GM21367 (cell line): ENCODE measurements around the gene RASGRF1.
"Not testable (repeated sequence)": the region's sequence is repeated elsewhere in the genome, so short reads cannot be mapped to it uniquely, and the experiment has no call there.

Experiments
- ATAC-seq: cut with Tn5 transposase; IDR thresholded peaks from one replicate; pipeline ENCODE4 v1.9.1; 2021; ENCODE audit not compliant: unreplicated experiment

The RASGRF1 gene

DNA sequence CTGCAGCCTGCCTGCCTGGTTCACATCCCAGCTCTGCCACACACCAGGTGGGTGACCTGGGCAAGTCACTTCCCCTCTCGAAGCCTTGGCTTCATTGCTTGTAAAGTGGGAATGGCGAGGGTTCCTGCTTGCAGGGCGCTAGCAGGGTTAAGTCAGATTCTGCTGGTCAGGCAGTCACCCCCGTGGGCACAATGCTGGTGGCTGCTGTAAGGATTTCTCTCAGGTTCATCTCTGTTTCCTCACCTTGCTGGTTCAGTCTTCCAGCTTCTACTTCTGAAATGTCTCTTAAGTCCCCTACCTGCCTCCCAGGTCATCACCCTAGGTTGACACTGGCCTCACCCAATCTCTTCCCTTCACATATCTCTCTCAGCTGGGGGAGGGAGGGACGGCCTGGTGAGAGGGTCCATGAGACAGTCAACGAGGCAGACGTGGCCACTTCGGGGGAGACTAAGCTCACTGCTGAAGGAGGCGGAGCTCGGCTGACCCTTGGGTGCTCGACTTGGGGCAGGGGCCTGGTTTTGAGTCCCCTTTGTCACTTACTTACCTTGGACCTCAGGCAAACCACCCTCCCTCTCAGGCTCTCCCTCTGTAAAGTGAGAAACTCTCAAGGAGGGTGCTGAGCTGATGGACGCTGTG is 157.3 kb downstream of the RASGRF1 start:
- no peak for ATAC-seq

DNA sequence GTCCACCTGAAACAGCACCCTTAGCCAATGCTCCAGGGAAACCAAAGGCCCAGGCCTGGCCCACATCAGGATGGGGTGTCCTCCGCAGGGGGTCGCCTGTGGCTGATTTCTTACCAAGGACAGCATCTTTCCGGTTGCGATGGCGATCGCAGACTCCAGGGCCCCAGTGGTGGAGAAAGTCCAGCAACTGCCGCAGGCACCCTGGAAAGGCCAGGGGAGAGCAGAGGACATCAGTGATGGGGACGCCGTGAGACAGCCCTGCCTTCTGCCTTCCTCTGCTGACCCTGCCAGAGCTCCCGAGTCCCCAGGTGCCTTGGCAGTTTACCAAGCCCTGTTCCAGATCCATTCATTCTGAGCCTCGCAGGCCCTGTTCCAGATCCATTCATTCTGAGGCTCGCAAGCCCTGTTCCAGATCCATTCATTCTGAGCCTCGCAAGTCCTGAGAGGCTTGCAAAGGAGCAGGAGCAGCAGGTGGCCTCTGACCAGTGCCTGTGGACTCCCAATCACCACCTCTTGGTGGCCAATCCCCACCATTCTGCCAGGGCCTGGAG is 158.2 kb downstream of the RASGRF1 start:
- no peak for ATAC-seq

DNA sequence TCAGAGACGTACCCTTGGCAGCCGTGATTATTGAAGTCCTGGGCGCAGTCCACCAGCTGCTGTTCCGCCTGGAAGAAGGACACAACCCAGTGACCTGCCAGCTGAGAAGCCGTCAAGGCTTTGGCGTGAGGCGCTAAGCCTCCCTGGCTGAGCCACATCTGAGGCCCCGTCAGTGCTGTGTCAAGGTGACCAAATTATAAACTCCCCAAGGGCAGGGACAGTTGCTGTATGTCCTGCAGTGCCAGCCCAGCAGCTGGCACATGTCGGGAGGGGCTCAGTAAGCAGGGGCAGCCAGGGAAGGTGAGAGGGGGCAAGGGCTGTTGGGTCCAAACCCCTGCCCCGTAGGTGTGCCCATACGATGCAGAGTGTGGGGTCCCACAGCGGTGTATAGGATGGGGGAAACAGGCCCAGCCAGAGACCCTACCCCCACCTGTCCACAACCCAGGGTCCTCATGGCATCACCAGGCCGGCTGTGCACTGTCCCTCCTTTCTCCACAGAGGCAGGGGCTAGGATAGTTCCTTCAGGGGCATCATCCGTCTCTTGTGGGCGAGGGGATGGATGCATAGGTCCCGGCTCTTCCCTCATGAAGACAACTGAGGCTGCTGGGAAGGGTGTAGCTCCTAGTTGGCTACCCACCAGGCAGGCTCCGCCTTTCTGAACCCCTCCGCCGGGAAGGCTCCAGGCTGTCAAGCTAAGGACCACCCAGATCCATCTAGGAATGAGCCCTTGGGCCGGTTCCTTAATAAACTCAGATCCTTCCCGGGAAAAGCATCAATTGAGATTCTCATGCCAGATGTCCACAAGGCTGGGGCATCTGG is 158.9 kb downstream of the RASGRF1 start:
- no peak for ATAC-seq

DNA sequence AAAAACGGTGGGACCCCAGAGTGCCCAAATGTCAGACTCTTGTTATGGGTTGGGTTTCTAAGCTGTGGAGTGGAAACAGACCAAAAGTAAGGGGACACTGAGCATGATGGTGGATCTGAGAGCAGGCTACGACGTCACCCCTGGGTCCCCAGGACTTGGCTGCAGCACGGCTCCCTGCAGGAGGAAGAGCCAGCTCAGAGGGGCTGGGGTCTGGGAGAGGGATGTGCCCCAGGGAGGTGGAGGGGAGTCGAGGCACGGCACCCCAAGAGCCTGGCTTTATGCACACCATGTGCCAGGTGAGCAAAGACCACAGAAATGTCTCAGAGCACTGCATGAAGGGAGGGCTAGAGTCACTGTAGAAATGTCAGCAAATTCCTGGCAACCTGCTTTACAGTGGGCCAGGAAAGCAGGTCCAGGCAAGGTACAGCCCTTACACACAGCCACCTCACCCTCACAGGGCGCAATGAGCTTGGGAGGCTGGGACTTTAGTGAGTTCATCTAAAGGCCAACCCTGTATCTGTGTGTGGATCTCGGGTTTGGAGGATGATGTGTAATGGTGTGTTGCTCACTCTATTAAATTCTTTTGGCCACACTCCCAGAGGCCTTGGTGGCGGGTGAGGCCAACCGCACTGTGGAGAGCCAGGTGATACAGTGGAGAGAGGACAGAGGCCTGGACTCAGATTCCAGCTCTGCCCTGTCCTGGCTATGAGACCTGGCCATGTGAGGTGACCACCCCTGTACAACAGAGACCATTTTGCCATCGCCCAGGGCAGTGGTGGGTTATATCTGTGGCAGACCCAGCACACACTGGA is 159.8 kb downstream of the RASGRF1 start:
- ATAC-seq = no peak

DNA sequence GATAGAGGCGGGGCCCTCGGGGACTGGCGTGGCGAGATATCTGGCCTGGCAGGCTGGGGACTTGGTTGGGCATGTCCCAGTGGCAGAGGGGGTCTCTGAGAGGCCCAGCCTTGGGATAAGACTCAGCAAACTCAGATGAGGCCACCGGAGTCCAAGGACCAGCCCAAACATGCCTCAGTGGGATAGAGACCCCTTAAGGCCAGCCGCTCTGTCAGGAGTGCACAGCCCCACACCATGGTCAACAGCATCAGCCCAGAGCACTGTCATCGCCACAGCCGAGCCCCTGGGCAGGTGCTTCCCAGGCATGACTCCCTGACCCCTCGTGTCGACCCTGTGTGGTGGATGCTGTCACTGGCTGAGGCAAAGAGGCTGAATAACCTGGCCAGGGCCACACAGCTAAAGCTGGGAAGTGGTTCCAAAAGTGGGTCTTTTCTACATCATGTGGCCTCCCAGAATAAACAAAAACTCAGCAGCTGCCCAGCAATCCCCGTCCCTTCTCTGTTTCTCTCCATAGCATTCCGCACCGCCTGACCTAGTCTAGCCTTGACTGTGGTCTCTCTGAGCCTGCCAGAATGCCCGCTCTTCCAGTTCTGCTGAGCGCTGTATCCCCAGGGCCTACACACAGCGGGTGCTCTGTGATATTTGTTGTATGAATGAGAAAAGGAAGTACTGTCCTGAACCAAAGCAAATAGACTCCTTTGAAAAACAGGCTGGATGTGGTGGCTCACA is 160.9 kb downstream of the RASGRF1 start:
- no peak for ATAC-seq

DNA sequence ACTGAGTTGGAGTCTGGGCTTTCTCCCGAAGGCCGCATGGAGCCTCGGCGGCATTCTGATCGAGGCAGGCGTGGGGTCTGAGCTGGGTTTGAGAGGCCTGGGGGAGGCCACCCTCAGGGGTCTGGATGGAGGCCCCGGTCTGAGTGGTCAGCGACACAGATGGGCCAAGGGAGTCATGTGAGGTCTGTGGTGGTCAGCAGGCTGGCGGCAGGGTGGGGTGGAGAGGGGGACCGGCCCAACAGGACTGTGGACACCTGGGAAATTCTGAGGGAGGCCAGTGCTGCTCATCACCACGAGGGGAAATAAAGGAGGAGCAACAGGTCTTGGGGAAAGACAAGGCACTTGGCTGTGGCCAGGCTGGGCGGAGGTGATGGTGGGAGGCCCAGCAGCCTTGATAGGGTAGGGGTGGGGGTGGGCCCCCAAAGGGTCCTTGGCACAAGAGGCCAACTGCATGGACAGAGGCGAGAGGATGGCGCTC is 161.9 kb downstream of the RASGRF1 start:
- no peak for ATAC-seq

DNA sequence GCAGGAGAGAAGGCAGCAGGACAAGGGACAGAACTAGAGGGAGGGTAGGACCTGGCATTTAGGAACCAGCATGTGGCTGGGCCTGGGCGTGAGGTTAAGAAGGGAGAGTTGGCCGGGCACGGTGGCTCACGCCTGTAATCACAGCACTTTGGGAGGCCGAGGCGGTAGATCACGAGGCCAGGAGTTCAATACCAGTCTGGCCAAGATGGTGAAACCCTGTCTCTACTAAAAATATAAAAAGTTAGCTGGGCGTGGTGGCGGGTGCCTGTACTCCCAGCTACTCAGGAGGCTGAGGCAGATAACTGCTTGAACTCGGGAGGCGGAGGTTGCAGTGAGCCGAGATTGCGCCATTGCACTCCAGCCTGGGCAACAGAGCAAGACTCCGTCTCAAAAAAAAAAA is 162.4 kb downstream of the RASGRF1 start:
- ATAC-seq = not testable (repeated sequence)

DNA sequence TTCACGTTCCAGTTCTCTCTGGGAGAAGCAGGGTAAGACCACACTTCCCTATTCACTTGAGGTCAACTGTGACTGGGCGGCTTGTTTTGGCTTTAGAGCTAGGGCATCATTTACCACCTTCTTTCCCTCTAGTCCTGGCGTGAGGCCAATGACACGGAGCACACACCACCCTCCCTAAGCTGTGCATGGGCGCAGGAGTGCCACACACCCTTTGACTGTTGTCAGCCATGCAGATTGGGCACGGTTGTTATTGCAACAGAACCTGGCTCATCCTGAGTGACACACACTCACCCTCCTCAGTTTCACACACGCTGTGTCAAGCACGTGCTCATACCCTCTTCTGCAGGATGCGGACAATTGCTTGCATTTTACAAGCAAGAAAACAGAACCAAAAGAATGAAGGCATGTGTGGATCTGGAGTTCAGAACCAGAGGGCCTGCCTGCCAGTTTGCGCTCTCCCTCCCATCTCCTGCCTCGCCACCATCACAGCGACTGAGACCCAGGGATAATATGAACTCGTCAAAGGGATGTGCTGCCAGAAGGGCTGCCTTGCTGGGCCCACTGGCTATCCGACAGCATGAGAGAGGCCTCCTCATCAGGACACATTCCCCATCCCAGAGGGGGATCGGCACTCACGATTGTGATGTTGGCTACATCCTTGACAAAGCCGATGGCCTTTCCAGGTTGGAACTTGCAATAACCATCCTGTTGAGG is 163.3 kb downstream of the RASGRF1 start:
- ATAC-seq = no peak

DNA sequence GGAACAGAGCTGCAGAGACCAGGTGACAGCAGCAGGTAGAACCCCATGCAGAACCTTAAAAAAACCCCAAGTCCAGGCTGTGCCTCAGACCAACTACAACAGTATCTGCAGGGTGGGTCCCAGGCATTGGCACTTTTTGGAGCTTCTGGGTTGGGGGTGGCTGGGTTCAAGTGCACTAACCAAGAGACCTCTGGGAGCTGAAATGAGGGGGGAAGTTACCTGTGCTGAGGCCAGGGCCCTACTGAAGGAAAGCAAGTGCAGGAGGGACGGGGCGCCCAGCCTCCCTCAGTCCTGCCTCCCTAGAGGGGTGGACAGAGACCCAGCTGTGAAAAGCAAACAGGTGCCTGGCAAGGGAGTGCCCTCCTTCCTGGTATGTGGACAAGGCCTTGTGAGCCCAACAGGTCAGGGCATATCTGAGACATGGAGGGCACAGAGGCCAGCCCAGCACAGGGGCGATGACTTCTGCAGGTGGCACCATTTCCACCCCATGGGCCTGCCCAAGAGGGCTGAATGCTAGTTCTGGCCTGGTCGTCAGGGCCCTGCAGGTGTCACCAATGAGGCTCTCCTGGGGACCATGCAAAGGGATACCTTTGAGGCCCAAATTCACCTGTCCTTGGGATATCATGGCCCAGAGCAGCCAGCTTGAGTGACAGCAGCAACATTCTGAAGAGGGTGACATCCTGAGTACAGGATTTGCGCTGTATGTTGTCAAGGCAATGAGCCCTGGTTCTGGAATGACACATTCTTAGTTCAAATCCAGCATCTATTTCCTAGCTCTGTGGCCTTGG is 164.4 kb downstream of the RASGRF1 start:
- no peak for ATAC-seq

DNA sequence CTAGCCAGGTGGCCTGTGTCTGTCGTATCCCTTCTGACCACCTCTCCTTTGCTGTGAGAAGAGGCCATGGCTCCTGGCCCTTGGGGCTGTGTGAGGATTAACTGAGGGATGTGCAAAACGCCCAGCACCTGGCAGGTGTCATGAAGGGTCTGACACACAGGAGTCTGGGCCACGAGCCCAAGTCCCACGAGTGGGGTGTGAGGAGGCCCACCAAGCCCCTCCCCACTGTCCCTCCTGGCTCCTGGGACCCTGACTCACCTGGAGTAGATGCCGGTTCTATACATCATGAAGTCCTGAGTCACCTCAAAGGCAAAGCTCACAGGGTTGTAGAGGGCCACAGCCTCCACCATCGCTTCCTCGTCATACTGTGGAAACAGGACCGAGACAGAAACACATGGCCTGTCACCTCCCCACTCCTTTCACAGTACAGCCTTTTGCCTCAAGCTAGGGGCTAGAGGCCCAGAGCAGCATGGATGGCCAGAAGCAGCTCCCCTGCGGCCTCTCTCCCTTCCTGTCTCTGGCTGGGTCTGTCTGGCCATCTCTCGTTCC is 165.4 kb downstream of the RASGRF1 start:
- no peak for ATAC-seq

DNA sequence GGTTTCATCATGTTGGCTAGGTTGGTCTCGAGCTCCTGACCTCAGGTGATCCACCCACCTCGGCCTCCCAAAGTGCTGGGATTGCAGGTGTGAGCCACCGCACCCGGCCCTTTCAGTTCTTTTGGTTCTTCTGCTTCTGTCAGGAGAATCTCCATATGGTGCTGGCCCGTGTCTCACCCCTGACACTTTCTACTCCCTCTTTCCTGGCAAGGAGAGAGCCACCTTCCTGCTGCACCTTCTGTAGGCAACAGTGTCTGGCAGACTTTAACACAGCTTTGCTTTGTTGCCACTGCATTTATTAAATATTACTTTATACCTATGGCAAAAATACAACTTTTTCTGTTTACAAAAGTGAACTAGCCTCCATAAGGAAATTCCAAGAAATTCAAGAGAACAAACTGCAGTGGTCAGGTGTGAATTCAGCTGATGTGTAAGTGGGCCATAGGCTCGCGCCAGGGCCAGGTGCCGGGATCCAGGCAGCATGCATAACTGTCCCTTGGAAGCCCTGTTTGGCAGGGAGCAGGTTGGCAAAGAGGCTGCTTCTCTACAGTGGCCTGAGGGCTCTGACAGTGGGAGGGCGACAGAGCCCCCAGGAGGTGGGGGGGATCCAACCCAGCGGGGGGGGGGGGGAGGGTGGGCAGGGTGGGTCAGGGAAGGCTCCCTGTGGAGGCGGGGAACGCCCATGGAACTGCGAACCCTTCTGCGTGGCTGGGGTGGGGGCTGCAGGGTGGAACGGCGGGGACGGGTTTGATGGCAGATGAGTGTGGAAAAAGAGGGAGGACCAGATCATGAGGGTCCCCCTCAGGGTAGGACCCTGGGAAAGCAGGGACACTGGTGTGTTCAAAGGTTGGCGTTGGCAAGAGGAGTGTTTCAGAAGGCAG is 166.9 kb downstream of the RASGRF1 start:
- ATAC-seq = no peak

DNA sequence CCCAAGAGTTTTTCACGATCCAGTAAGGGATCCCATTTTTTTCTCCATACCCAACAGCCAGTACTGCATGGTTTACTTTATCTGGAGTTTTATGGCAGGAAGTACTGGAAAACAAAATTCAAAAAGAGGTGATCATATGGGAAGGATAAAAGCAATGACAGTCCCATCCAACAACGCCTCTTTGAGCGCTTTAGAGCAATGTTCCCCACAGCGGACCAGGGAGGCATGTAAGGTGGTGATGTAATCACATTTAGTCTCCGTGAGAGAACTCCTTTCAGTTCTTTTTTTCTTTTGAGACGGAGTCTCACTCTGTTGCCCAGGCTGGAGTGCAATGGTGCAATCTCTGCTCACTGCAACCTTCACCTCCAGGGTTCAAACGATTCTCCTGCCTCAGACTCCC is 167.6 kb downstream of the RASGRF1 start:
- no peak for ATAC-seq

DNA sequence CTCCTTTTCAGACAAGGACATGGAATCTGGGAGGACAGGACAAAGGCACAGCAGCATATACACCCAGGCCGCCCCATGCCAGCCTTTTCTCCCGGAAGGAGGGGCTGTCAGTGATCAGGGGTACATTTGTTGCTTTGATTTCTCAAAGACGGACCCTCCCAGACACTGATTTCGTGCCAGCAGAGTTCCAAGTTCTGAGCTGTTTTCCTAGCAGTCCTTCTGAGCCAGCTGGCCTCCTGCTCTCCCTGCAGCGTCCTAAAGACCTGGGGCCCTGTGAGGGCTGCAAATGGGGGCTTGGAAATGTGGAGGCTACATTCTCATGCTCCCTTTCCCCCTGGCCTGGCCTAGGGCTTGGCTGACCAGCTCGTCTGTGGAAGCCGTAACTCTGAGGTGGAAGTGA is 168.1 kb downstream of the RASGRF1 start:
- no peak for ATAC-seq

DNA sequence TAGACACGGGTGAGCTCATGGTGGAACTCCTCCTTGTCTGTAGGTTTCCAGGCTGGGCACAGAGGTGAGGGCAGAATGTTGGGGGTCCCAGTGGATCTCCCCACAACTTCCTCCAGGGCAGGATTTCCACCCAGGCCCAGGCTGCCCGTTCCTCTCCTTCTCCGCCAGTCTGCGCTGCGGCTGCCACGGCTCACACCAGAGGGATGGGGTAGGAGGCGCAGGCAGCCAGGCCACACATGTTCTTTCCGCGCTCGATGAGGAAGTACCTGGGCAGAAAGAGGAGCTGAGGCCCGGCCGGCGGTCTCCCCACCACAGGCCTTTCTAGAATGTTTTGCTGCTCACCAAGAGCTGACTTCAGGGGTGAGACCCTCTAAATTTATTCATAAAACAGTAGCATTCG is 168.6 kb downstream of the RASGRF1 start:
- ATAC-seq = no peak

DNA sequence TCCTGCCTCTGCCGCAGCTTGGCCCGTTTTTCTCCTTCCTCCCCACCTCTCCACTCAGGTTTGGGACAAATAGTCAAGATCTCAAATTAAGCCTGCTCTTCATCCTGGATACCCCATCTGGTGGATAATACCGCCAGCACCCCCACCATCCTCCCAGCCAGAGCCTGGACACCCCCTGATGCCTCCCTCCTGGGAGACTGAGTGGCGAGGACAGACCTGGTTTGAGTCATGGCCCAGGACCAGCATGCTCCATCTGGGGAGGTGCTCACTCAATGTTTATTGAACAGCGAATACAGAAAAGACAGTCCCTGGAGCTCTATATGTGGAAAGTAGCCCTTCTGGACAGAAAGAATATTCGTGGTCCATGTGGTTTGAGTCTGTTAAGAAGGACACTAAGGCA is 169.1 kb downstream of the RASGRF1 start:
- no peak for ATAC-seq

DNA sequence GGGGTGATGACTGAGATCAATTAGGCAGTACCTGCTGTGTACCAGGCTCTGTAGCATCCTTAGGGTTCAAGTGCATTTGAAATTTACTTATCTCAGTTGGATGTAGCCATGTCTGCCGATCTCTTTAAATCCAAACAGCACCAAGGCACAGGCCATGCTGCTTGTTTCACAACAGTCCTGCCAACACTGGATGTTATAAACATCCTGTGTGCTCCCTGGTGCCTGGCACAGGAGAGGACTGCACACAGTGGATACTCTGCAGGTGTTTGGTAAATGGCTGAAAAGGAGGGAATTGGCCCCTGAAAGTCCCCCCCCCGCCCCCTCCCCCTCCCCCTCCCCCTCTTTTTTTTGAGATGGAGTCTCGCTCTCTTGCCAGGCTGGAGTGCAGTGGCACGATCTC is 172.7 kb downstream of the RASGRF1 start:
- no peak for ATAC-seq

DNA sequence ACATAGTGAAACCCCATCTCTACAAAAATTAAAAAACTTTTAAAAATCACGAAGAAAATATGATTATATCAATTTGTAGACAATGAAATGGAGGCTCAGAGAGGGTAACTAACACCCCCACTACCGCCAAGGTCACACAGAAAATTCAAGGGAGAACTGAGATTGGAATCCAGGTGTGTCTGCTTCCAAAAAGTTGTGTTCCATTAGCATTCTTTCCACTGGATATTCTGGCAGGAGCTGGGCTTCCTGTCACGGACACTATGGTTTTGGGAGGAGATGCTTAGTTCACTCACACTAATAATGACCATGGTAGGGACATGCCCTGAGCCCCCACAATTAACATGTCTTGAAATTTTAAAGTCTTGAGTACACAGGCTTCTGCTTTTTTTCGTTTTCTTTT is 174.5 kb downstream of the RASGRF1 start:
- ATAC-seq = no peak
